ENCODE measurements around the gene UEVLD. TPM values are rescaled to one million over a fixed set of nuclear protein-coding genes. Genes with fewer than 3 reads are reported as not detected.

Gene UEVLD
- total RNA-seq, 1 experiment from 2014 or later: 23.7 TPM

DNA sequence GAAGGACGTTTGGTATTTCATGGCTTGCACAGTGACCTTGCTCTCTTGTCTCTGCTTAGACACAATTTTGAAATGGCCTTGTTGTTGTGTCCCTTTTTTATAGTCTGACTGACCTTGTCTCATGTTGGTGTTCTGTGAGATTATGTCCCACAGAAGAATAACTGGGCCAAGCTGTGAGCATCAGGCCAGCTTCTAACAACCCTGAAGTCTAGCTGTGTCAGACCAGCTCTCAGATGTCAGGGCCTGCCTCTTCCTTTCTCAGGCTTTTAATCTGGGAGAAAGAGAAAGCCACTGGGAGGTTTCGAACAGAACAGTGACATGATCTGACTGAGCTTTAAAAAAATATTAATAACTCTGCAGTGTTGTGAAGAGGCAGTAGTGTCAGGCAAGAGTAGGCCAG is 2.0 kb upstream of the UEVLD start:
- no peak for DNase-seq (ENCODE audit: extremely low read depth, low read depth)

DNA sequence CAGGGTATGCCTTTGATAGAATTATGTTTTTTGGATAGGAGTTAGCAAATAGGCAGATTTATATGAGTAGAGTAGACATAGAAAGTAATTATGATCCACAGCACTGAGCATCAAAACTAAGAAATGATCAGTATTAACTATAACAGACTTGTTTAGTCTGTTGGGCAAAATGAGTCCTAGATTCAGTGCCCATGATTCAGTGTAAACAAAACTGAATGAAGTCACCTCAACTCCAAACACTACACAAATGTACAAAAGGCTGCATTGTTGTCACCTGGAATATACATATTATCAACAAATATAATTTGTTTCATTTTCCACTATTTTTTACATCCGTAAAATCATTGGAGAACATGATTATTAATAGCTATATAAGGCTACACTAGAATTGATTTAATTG is 6.7 kb downstream of the UEVLD start:
- no peak for DNase-seq (ENCODE audit: extremely low read depth, low read depth)

- DNase-seq (ENCODE audit: extremely low read depth, low read depth): no peak
Measured at GRCh38 chr11:18580113-18580766, 8.3 kb downstream of the UEVLD start.

DNA sequence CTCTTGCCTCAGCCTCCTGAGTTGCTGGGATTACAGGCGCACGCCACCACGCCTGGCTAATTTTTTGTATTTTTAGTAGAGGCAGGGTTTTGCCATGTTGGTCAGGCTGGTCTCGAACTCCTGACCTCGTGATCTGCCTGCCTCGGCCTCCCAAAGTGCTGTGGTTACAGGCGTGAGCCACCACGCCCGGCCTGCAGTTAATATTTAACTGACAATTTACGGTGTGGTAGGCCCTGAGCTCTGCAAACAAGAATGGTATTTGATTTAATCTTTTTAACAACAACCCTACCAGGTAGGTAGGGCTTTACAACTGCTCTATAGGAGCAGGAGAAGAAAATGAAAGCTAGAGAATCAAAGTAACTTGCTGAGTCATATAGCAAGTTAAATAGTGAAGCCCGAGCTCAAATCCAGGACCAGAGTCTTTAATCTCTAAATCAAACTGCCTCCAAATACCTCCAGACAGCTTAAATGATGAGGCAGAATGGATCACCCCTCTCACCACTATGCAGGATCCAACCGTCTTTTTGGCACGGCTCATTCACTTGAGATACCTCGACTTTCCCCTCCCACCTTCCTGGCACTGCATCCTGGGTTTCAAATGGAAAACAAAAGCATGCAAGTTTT is 9.4 kb downstream of the UEVLD start:
- no peak for DNase-seq (ENCODE audit: extremely low read depth, low read depth)

DNA sequence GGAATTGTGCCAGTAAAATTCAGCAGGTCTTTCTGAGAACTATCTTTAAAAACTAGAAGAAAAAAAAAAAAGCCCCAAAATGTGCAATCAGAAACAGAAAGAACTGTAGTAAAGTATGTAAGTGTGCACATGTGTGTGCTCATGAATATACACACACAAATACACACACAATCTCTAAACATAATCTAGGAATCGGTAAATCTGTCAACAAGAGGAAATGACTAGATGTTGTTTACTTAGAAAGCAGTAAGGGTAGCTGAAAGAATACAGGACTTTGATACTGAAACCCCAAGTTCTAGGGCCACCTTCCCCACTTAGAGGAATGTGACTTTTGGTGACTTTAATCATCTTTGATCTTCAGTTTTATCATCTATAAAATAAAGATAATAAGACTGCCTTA is 13.2 kb downstream of the UEVLD start:
- DNase-seq (ENCODE audit: extremely low read depth, low read depth): no peak

GRCh38 chr11:18567081-18567480 is 21.5 kb downstream of the UEVLD start:
- no peak for DNase-seq (ENCODE audit: extremely low read depth, low read depth)

- no peak for DNase-seq (ENCODE audit: extremely low read depth, low read depth)
Measured at GRCh38 chr11:18566406-18566805, 22.1 kb downstream of the UEVLD start.

GRCh38 chr11:18564149-18564548 is 24.4 kb downstream of the UEVLD start:
- no peak for DNase-seq (ENCODE audit: extremely low read depth, low read depth)

DNA sequence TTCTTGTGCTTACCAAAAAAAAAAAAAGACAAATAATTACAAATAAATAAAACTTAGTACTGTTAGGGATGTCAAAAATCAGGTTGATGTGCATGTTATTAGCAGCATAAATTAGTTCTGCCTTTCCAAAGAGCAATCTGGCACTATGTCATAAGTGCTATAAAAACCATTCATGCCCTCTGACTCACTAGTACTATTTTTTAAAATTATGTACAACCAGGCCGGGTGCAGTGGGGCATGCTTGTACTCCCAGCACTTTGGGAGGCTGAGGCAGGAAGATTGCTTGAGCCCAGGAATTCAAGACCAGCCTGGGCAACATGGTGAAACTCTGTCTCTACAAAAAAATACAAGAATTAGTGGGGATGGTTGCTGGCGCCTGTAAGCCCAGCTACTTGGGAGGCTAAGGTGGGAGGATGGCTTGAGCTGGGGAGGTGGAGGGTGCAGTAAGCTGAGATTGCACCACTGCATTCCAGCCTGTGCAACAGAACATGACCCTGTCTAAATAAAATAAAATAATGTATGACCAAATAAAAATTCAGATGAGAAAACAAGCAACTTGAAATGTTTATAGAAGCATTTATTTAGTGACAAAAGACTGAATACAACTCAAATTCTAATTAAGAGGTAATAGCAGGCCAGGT is 25.3 kb downstream of the UEVLD start:
- DNase-seq (ENCODE audit: extremely low read depth, low read depth): no peak

- no peak for DNase-seq (ENCODE audit: extremely low read depth, low read depth)
Measured at GRCh38 chr11:18548001-18548400, 40.5 kb downstream of the UEVLD start.

DNA sequence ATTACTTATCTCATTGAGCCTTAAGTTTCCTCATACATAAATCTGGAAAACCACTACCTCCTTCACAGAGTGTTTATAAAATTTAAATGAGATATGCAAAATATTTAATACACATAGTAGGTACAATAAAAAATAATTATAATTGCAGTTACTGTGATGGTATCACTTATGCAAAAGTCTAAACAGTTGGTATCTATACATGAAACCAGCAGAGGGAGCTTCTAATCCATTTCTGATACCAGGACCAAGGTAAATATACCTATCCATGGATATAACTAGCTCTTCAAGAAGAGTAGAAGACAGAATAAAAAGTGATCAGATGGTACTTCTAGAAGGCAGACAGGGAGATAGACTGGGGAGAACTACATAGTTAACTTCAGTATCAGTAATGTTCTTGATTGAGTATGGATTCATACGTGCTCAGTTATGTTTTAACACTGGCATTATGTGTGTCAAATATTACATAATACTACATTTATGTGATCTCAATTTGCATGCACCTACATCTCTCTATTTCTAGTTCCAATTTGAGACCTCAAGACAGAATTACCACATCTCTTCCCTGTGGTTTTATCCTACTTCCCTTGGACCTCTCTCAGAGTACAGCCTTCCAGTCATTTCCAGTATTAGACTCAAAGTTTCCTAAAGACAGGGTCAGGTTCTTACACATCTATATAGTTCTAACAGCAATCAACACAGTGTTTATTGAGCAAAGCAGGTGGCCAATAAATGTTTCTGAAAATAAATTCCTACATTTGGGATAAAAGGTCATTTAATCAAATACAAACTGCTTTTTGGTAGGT is 48.1 kb downstream of the UEVLD start:
- DNase-seq (ENCODE audit: extremely low read depth, low read depth): no peak

- no peak for DNase-seq (ENCODE audit: extremely low read depth, low read depth)
Measured at GRCh38 chr11:18536209-18536608, 52.3 kb downstream of the UEVLD start.

- DNase-seq (ENCODE audit: extremely low read depth, low read depth): no peak
Measured at GRCh38 chr11:18534245-18534644, 54.3 kb downstream of the UEVLD start.

DNA sequence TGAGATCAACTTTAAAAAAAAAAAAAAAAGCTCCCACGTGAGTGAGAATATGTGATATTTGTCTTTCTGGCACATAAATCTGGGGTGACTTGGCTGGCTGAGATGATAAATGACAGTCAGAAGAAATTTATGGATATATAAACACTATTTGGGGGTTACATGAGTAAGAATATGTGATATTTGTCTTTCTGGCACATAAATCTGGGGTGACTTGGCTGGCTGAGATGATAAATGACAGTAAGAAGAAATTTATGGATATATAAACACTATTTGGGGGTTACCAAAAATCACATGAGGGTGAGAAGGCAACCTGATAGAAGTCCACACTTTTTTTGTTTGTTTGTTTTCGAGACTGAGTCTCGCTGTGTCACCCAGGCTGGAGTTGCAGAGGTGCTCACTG is 55.2 kb downstream of the UEVLD start:
- no peak for DNase-seq (ENCODE audit: extremely low read depth, low read depth)

DNA sequence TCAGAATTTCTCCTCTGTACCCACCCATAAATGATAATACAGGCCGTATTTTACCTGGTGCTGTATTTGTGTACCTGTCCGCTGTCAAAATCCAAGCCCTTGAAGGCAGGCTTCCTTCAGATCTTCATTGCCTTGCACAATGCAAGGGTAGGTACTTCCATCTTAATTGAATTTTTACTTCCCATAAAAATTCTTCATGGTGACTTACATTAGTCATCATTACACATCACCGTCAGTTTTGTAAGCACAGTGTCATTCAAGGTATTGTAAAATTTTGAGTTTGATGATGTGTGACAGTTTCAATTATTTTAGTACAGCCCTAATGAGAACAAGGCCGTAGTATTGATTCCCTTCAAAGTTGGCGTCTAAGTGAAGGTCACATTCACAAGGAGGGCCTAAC is 61.0 kb downstream of the UEVLD start:
- DNase-seq (ENCODE audit: extremely low read depth, low read depth): no peak

DNA sequence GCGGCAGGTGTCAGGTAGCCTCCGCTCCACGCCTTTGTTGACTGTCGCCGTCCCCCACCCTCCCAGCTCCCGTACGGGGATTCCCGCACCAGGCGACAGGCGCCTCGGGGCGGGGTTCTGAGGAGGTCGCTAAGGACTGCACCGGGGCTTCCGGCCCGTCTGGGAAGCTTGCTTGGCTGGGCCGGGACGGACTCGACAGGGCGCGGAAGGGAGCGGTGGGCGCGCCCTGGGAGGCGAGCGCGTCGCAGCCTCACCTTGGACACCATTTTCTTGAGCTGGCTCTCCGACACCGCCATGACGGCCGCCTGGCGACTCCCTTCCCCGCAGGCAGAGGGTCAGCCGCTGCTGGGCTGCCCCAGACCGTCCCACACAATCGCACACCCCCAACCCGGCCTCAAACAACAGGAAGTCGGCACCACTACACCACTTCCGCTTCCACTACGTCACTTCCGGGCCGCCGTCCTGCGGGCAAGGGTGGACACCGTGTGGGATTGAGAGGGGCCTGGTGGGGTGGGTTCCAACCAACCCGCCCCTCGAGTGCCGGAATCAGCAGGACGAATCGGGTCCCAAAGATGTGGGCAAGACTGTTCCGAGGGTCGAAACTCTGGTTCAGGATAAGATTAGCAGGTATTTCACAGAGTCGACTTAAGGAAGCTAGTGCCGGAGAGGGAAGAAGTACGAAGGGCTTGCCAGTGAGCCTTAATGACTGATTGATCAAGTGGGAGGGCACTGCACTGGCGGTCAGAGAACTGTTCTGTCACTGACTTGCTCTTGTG is 61.8 kb downstream of the UEVLD start, which contains the start of gene TSG101:
Gene TSG101, minus strand, starts transcription at position 422 of the 776 bp plus-strand sequence. Its CDS starts 126 bp downstream, at position 296.
- DNase-seq (ENCODE audit: extremely low read depth, low read depth): peak; percentile 89

DNA sequence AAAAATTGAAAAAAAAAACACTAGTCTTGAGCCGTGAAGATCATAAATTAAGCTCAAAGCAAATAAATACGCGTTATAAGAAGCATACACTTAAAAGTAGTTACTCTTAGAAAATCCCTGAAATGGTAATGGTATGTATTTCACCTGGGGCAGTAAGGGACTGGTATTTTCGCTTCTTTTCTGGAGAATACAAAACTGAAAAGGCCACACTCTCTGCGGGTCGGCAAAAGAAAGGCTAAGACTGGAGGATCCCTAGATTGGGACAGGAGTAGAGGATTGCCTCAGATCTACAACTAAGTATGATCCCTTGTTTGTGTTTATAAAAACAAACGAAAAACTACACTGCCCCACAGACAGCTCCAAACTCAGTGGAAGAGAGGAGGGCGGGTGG is 62.4 kb downstream of the UEVLD start:
- no peak for DNase-seq (ENCODE audit: extremely low read depth, low read depth)

DNA sequence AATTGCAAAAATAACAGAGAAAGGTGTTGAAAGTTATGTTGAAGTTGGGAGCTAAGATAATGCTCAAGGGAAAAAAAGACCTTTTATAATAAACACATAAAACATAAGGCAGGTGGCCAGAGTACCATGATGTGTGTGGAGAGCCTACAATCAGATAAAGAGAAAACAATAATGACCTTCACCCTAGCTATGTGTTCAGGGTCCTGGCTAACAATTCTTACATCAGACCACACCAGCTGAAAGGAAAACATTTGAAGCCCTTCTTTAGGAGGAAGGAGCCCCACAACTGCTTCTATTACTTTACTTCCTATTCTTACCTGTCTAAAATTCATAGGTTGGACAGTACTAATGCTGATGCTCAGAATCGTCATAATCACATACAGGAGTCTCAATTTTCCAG is 64.3 kb downstream of the UEVLD start:
- DNase-seq (ENCODE audit: extremely low read depth, low read depth): no peak

GRCh38 chr11:18523084-18523483 is 65.5 kb downstream of the UEVLD start:
- DNase-seq (ENCODE audit: extremely low read depth, low read depth): no peak

DNA sequence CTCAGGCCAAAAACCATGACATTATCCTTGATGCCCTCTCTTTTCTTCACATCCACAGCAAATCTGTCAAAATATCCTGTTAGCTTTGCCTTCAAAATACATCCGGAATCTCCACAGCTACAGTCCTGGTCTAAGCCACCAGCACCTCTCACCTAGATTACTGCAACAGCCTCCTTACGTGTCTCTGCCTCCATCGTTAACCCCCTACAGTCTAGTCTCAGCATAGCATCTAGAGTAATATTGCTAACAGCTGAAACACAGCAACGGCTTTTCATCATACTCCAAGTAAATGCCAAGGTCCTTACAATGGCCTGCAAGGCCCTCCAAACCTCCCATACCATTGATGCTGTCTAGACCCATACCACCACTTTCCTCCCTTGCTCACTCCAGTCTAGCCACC is 66.1 kb downstream of the UEVLD start:
- no peak for DNase-seq (ENCODE audit: extremely low read depth, low read depth)

GRCh38 chr11:18521122-18521521 is 67.4 kb downstream of the UEVLD start:
- DNase-seq (ENCODE audit: extremely low read depth, low read depth): no peak

Measured in NCI-H460 (cell line).